OCI-LY1 (cell line): ENCODE measurements around the gene DEFB128.

ENCODE experiments used
- EZH2 ChIP-seq: fragments of 200-600 bp; sonication (generic), shearing (Covaris generic); IDR thresholded peaks from 2 replicates; pipeline ENCODE4 v1.8.0; 2017; ENCODE audit warnings: borderline replicate concordance, mixed run types, mild to moderate bottlenecking, antibody characterized with exemption, low read length, moderate library complexity, mixed read lengths
- TF ChIP-seq, protein P1 (sequence below): fragments of 200-600 bp; sonication (generic), shearing (Covaris generic); IDR thresholded peaks from 2 replicates; pipeline ENCODE4 v1.5.1; 2017; ENCODE audit warnings: mild to moderate bottlenecking, antibody characterized with exemption, low read length, moderate library complexity, mixed read lengths

DNA sequence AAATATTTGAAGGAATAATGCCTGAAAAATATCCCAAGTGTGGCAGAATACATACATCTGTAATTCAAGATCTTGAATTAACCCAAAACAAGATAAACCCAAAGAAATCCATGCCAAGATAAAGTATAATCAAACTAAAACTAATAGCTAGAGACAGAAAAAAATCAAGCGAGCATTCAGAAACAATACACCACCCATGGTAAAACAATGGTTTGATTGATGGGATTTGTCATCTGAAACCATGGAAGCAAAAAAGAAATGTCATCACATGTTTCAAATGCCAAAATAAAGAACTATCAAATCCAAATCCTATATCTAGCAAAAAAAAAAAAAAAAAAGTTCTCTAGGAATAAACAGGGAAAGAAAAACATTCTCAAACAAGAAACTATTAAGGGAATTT is 37.4 kb downstream of the DEFB128 start:
- TF ChIP-seq, protein P1, sequence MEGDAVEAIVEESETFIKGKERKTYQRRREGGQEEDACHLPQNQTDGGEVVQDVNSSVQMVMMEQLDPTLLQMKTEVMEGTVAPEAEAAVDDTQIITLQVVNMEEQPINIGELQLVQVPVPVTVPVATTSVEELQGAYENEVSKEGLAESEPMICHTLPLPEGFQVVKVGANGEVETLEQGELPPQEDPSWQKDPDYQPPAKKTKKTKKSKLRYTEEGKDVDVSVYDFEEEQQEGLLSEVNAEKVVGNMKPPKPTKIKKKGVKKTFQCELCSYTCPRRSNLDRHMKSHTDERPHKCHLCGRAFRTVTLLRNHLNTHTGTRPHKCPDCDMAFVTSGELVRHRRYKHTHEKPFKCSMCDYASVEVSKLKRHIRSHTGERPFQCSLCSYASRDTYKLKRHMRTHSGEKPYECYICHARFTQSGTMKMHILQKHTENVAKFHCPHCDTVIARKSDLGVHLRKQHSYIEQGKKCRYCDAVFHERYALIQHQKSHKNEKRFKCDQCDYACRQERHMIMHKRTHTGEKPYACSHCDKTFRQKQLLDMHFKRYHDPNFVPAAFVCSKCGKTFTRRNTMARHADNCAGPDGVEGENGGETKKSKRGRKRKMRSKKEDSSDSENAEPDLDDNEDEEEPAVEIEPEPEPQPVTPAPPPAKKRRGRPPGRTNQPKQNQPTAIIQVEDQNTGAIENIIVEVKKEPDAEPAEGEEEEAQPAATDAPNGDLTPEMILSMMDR: no peak
- no peak for TF ChIP-seq EZH2
